Liver (tissue), 9 donors: ENCODE results near the gene NHSL2. TPM values are rescaled to one million over a fixed set of nuclear protein-coding genes. Genes with fewer than 3 reads are reported as not detected.

ENCODE experiments used
- DNase-seq: peaks from one replicate; pipeline ENCODE4 v3.0.0-alpha.2; 2017; ENCODE audit warnings: low spot score
- H3K27ac ChIP-seq, 2 donors: one replicate each; pipeline ENCODE4 v1.7.0; 2013; ENCODE audit warnings: inconsistent platforms in 2 of 2, low read length in 2 of 2, control low read depth in 1 of 2, low read depth in 1 of 2, mild to moderate bottlenecking in 1 of 2
- H3K27me3 ChIP-seq, 4 donors: one replicate each; pipeline versions ENCODE4 v1.6.1 to v1.7.0; 2013; ENCODE audit warnings: low read length in 3 of 4, inconsistent platforms in 1 of 4, mild to moderate bottlenecking in 1 of 4, moderate library complexity in 1 of 4; ENCODE audit not compliant: control insufficient read depth in 4 of 4, insufficient read depth in 4 of 4
- H3K36me3 ChIP-seq, 4 donors: one replicate each; pipeline versions ENCODE4 v1.6.1 to v1.7.0; 2013; ENCODE audit warnings: low read length in 3 of 4, mild to moderate bottlenecking in 3 of 4, low read depth in 1 of 4, moderate library complexity in 1 of 4; ENCODE audit not compliant: control insufficient read depth in 4 of 4, insufficient read depth in 3 of 4
- H3K4me1 ChIP-seq, 4 donors: one replicate each; pipeline versions ENCODE4 v1.6.1 to v1.7.0; 2013; ENCODE audit warnings: low read length in 3 of 4, mild to moderate bottlenecking in 3 of 4, moderate library complexity in 1 of 4; ENCODE audit not compliant: control insufficient read depth in 4 of 4, insufficient read depth in 4 of 4
- H3K4me3 ChIP-seq, 3 donors: one replicate each; pipeline versions ENCODE4 v1.6.1 to v1.7.0; 2013; ENCODE audit warnings: low read length in 3 of 3, control low read depth in 1 of 3, low read depth in 1 of 3, mild to moderate bottlenecking in 1 of 3
- H3K9ac ChIP-seq, 2 donors: one replicate each; pipeline ENCODE4 v1.7.0; 2013; ENCODE audit warnings: low read length in 2 of 2, mild to moderate bottlenecking in 2 of 2, moderate library complexity in 2 of 2, control low read depth in 1 of 2, low read depth in 1 of 2
- H3K9me3 ChIP-seq, 4 donors: one replicate each; pipeline versions ENCODE4 v1.6.1 to v1.7.0; 2013; ENCODE audit warnings: low read length in 3 of 4; ENCODE audit not compliant: control insufficient read depth in 4 of 4
- EGR1 ChIP-seq, 2 donors: IDR thresholded peaks; 2 replicates each; pipeline ENCODE4 v1.6.1; 2016 to 2018; ENCODE audit warnings: antibody characterized with exemption in 2 of 2, low read depth in 2 of 2
- FOXA1 ChIP-seq: IDR thresholded peaks from 2 replicates; pipeline ENCODE4 v1.6.1; 2016; ENCODE audit warnings: antibody characterized with exemption
- FOXA2 ChIP-seq: IDR thresholded peaks from 2 replicates; pipeline ENCODE4 v1.6.1; 2016; ENCODE audit warnings: antibody characterized with exemption
- GABPA ChIP-seq, 2 donors: IDR thresholded peaks in 1 of 2; conservative IDR thresholded peaks in 1 of 2; 2 replicates each; pipeline ENCODE4 v1.6.1; 2016; ENCODE audit warnings: antibody characterized with exemption in 2 of 2, mild to moderate bottlenecking in 1 of 2, moderate library complexity in 1 of 2
- HNF4A ChIP-seq, 2 donors: conservative IDR thresholded peaks; 2 replicates each; pipeline ENCODE4 v1.6.1; 2016; ENCODE audit warnings: antibody characterized with exemption in 2 of 2, mild to moderate bottlenecking in 2 of 2
- JUND ChIP-seq, 2 donors: IDR thresholded peaks; 2 replicates each; pipeline ENCODE4 v1.6.1; 2016; ENCODE audit warnings: antibody characterized with exemption in 2 of 2
- NR2F2 ChIP-seq: IDR thresholded peaks from 2 replicates; pipeline ENCODE4 v1.6.1; 2016; ENCODE audit warnings: antibody characterized with exemption
- RAD21 ChIP-seq, 2 donors: IDR thresholded peaks; 2 replicates each; pipeline ENCODE4 v1.6.1; 2016; ENCODE audit warnings: antibody characterized with exemption in 2 of 2, mild to moderate bottlenecking in 2 of 2
- RXRA ChIP-seq, 2 donors: IDR thresholded peaks; 2 replicates each; pipeline ENCODE4 v1.6.1; 2017 to 2018; ENCODE audit warnings: antibody characterized with exemption in 2 of 2, mild to moderate bottlenecking in 1 of 2
- SP1 ChIP-seq: IDR thresholded peaks from 2 replicates; pipeline ENCODE4 v1.6.1; 2018; ENCODE audit warnings: antibody characterized with exemption, mild to moderate bottlenecking
- YY1 ChIP-seq: IDR thresholded peaks from 2 replicates; pipeline ENCODE4 v1.6.1; 2016; ENCODE audit warnings: antibody characterized with exemption, mild to moderate bottlenecking
- WGBS: extraction: QIAGEN DNeasy Blood & Tissue Kit; methylation state at CpG from one replicate; pipeline ENCODE4 v1.1.7; 2013; 5-methylcytosine and 5-hydroxymethylcytosine counted together
- polyA plus RNA-seq, 2 donors: library from polyadenylated mRNA; stranded (reverse) in 1 of 2; unstranded in 1 of 2; fragments of 200-250 nt in 1 of 2; fragments of >200 nt in 1 of 2; fragmentation: Nextera tagmentation in 1 of 2; extraction: Ambion mirVana in 1 of 2; gene quantifications; one replicate each; pipeline versions ENCODE4 v1.2.1 to v1.2.3, GENCODE V29; 2013 to 2015
- total RNA-seq, 2 donors: library from RNA; depleted of rRNA; stranded (reverse); fragments of >200 nt; gene quantifications; one replicate each; pipeline ENCODE4 v1.2.3, GENCODE V29; 2014
- TF ChIP-seq, protein P1 (sequence below): IDR thresholded peaks from 2 replicates; pipeline ENCODE4 v1.6.1; 2016; ENCODE audit warnings: antibody characterized with exemption
- TF ChIP-seq, protein P2 (sequence below): IDR thresholded peaks from 2 replicates; pipeline ENCODE4 v1.6.1; 2016; ENCODE audit warnings: antibody characterized with exemption, mild to moderate bottlenecking
- TF ChIP-seq, protein P3 (sequence below): fragments of 150-350 bp; IDR thresholded peaks from 2 replicates; pipeline ENCODE4 v1.5.1; 2017; ENCODE audit warnings: improper control_type of control experiment, low read depth, low read length; ENCODE audit not compliant: missing input control
- donor health status: healthy.
- donor health status: healthy.
- donor health status: healthy.
- donor health status: healthy.
- donor health status: healthy.

The NHSL2 gene
- total and polyA plus RNA-seq, 4 donors, result 0.45 to 1.3 (median 1.1) TPM

DNA sequence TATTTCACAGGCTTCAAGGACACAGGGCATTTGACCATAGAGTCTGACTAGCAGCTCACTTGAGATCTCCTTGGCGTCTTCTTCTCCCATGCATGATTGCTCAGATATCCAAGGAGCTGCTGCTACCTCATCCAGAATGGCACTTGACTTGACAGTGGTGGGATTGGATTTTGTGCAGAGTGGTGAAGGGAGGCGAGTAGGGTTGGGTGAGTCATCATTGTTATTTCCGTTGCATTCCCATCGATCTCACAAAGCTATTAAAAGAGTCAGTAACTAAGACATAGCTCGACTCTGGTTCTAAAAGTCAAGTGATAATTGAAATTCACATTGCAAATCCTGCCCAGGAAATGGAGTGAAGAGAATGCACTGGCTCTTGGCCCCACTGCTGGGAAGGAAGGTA lies 27.7 kb downstream of the NHSL2 start:
- no peak overlapping the region for H3K9ac ChIP-seq
- 72% methylated on average over 5 of the region's 5 CpGs for WGBS
- DNase-seq, result no peak
- no peaks in the 10 kb centered on the region for H3K36me3 ChIP-seq
- H3K4me1 ChIP-seq, result no peaks in the 10 kb centered on the region
- no peak overlapping the region for H3K27ac ChIP-seq
- no peaks in the 10 kb centered on the region for H3K27me3 ChIP-seq
- H3K9me3 ChIP-seq, result no peaks in the 10 kb centered on the region
- TF ChIP-seq, protein P1, sequence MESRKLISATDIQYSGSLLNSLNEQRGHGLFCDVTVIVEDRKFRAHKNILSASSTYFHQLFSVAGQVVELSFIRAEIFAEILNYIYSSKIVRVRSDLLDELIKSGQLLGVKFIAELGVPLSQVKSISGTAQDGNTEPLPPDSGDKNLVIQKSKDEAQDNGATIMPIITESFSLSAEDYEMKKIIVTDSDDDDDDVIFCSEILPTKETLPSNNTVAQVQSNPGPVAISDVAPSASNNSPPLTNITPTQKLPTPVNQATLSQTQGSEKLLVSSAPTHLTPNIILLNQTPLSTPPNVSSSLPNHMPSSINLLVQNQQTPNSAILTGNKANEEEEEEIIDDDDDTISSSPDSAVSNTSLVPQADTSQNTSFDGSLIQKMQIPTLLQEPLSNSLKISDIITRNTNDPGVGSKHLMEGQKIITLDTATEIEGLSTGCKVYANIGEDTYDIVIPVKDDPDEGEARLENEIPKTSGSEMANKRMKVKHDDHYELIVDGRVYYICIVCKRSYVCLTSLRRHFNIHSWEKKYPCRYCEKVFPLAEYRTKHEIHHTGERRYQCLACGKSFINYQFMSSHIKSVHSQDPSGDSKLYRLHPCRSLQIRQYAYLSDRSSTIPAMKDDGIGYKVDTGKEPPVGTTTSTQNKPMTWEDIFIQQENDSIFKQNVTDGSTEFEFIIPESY, result no peak
- TF ChIP-seq, protein P2, sequence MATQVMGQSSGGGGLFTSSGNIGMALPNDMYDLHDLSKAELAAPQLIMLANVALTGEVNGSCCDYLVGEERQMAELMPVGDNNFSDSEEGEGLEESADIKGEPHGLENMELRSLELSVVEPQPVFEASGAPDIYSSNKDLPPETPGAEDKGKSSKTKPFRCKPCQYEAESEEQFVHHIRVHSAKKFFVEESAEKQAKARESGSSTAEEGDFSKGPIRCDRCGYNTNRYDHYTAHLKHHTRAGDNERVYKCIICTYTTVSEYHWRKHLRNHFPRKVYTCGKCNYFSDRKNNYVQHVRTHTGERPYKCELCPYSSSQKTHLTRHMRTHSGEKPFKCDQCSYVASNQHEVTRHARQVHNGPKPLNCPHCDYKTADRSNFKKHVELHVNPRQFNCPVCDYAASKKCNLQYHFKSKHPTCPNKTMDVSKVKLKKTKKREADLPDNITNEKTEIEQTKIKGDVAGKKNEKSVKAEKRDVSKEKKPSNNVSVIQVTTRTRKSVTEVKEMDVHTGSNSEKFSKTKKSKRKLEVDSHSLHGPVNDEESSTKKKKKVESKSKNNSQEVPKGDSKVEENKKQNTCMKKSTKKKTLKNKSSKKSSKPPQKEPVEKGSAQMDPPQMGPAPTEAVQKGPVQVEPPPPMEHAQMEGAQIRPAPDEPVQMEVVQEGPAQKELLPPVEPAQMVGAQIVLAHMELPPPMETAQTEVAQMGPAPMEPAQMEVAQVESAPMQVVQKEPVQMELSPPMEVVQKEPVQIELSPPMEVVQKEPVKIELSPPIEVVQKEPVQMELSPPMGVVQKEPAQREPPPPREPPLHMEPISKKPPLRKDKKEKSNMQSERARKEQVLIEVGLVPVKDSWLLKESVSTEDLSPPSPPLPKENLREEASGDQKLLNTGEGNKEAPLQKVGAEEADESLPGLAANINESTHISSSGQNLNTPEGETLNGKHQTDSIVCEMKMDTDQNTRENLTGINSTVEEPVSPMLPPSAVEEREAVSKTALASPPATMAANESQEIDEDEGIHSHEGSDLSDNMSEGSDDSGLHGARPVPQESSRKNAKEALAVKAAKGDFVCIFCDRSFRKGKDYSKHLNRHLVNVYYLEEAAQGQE, result no peak
- TF ChIP-seq, protein P3, sequence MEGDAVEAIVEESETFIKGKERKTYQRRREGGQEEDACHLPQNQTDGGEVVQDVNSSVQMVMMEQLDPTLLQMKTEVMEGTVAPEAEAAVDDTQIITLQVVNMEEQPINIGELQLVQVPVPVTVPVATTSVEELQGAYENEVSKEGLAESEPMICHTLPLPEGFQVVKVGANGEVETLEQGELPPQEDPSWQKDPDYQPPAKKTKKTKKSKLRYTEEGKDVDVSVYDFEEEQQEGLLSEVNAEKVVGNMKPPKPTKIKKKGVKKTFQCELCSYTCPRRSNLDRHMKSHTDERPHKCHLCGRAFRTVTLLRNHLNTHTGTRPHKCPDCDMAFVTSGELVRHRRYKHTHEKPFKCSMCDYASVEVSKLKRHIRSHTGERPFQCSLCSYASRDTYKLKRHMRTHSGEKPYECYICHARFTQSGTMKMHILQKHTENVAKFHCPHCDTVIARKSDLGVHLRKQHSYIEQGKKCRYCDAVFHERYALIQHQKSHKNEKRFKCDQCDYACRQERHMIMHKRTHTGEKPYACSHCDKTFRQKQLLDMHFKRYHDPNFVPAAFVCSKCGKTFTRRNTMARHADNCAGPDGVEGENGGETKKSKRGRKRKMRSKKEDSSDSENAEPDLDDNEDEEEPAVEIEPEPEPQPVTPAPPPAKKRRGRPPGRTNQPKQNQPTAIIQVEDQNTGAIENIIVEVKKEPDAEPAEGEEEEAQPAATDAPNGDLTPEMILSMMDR, result no peak
- TF ChIP-seq JUND (IDR thresholded peaks at IDR 0.05) (no peak), EGR1 (IDR thresholded peaks at IDR 0.05; ENCODE audit: low read depth in 2 of 2) (no peak), YY1 (no peak), FOXA2 (no peak), FOXA1 (no peak), NR2F2 (no peak)
- H3K4me3 ChIP-seq, result no peak overlapping the region

DNA sequence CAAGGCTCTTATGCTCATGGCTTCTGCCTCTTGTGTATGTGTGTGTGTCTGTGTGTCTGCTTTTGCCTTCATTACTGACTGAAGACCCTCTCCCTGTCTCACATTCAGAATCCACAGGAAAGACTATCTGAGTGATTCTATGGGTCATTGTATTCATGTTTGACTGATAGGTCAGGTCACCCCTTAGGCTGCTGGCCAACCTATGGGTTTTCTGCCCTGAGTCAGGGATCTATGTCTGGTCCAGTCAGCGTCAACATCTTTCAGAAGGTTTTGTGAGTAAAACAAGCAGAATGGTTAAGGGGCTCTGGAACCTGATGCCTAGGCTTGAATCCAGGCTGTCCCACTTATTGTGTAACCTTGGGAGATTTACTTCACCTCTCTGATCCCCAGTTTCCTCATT lies 30.5 kb downstream of the NHSL2 start:
- WGBS, result 83% methylated on average over 1 of the region's 1 CpG
- Histone ChIP-seq H3K27ac (no peak overlapping the region), H3K36me3 (no peaks in the 10 kb centered on the region), H3K27me3 (no peaks in the 10 kb centered on the region), H3K4me3 (no peak overlapping the region), H3K4me1 (no peaks in the 10 kb centered on the region), H3K9ac (no peak overlapping the region), H3K9me3 (no peaks in the 10 kb centered on the region)
- DNase-seq, result no peak
- no peak for TF ChIP-seq NR2F2
- TF ChIP-seq RAD21 (IDR thresholded peaks at IDR 0.05), result no peak
- no peak for TF ChIP-seq RXRA (IDR thresholded peaks at IDR 0.05)
- TF ChIP-seq EGR1 (IDR thresholded peaks at IDR 0.05; ENCODE audit: low read depth in 2 of 2), result no peak
- TF ChIP-seq GABPA (IDR thresholded peaks at IDR 0.05 in 1 of 2, conservative IDR thresholded peaks at IDR 0.05 in 1 of 2), result no peak
- no peak for TF ChIP-seq SP1
- TF ChIP-seq, protein P2, result no peak
- TF ChIP-seq HNF4A (conservative IDR thresholded peaks at IDR 0.05), result no peak
- TF ChIP-seq JUND (IDR thresholded peaks at IDR 0.05), result no peak
